ENCODE measurements around the gene UEVLD. TPM values are rescaled to one million over a fixed set of nuclear protein-coding genes. Genes with fewer than 3 reads are reported as not detected.

Gene UEVLD
- total and polyA plus RNA-seq, 9 of the 15 experiments (the other 6 are each of a cell fraction or from before 2014, with no cell fraction given) = 4.7 to 12.6 (median 7.4) TPM

DNA sequence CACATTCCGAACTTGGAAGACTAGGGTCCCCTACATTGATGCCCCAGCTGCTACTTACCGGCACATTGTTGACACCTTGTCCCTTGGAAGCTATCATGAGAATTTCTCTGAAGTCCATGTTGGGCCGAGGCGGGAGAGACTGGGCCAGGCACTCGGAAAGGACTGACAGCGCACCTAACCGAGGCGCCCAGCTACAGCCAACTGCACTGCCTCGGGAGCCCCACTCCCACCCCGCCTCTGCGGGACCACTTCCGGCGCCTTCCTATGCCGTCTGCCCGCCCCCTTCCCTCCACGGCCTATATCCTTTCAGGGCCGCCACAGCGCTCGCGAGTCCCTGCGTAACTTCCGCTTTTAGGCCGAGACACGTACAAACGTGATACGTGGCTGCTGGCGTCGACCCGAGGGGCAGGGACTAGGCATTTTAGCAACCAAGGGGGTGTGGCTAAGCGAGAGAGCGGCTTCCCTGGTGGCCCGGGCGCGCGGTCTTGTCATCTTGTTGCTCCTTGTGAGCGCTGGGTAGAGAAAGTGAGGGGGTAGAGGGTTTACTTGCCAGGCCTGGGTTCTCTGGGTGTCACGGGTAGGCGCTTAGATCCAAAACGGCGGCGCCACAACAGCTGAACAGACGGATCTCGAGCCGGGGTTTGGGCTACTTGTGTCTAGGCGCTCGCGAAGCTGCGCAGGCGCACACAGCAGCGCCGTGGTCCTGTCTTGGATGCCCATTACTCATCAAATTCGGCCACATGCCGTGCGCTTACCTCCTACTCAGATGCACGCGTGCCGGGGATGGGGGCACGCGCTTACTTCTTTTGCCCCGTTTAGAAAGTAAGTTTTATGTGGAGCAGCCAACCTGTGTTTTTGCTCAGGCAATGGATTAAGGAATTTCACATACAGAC is 45.9 kb upstream of the UEVLD start, which contains the start of gene SPTY2D1 (continued):
- TF ChIP-seq, protein P1, sequence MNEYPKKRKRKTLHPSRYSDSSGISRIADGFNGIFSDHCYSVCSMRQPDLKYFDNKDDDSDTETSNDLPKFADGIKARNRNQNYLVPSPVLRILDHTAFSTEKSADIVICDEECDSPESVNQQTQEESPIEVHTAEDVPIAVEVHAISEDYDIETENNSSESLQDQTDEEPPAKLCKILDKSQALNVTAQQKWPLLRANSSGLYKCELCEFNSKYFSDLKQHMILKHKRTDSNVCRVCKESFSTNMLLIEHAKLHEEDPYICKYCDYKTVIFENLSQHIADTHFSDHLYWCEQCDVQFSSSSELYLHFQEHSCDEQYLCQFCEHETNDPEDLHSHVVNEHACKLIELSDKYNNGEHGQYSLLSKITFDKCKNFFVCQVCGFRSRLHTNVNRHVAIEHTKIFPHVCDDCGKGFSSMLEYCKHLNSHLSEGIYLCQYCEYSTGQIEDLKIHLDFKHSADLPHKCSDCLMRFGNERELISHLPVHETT (CRISPR knock-in tag; conservative IDR thresholded peaks at IDR 0.05 in 1 of 2, IDR thresholded peaks at IDR 0.05 in 1 of 2) = peak in 1 of 2 experiments; percentile 60; a peak in 1 of 4 replicates
- TF ChIP-seq ZBTB9 (CRISPR knock-in tag; IDR thresholded peaks at IDR 0.05) = peak; percentile 56; the same call in 1 of the 2 replicates
- no peak for TF ChIP-seq ZNF133 (CRISPR knock-in tag; IDR thresholded peaks at IDR 0.05)
- TF ChIP-seq ZNF766 (CRISPR knock-in tag; conservative IDR thresholded peaks at IDR 0.05) = no peak
- TF ChIP-seq MBD2 (IDR thresholded peaks at IDR 0.05; ENCODE audit: borderline replicate concordance, low read depth) = peak; percentile 77; the same call in 1 of the 2 replicates
- no peak for TF ChIP-seq ZNF311 (CRISPR knock-in tag; IDR thresholded peaks at IDR 0.05)
- TF ChIP-seq TRIM24 (IDR thresholded peaks at IDR 0.05) = peak in 1 of 2 experiments; percentile 7; a peak in 1 of 4 replicates
- peak; percentile 95 to 96 for TF ChIP-seq NRF1 (conservative IDR thresholded peaks at IDR 0.05 in 1 of 2, IDR thresholded peaks at IDR 0.05 in 1 of 2)
- TF ChIP-seq NR4A1 (CRISPR knock-in tag; IDR thresholded peaks at IDR 0.05) = no peak
- 0 out of 2 replicates have a peak, but pooled peaks have one; percentile 49 for TF ChIP-seq NR4A1 (tag; IDR thresholded peaks at IDR 0.05)
- peak; percentile 95 for TF ChIP-seq MYC (IDR thresholded peaks at IDR 0.05; ENCODE audit: low read depth, low read length)
- TF ChIP-seq MYC (CRISPR knock-in tag; IDR thresholded peaks at IDR 0.05; ENCODE audit: borderline replicate concordance, low read depth) = peak; percentile 35; the same call in 1 of the 2 replicates
- TF ChIP-seq MBD1 (CRISPR knock-in tag; IDR thresholded peaks at IDR 0.05) = no peak
- no peak for TF ChIP-seq HDGF (IDR thresholded peaks at IDR 0.05)
- no peak for TF ChIP-seq ZFP1 (CRISPR knock-in tag; IDR thresholded peaks at IDR 0.05)
- 0 out of 2 replicates have a peak, but pooled peaks have one; percentile 54 for TF ChIP-seq TARDBP (IDR thresholded peaks at IDR 0.05)
- TF ChIP-seq, protein P2, sequence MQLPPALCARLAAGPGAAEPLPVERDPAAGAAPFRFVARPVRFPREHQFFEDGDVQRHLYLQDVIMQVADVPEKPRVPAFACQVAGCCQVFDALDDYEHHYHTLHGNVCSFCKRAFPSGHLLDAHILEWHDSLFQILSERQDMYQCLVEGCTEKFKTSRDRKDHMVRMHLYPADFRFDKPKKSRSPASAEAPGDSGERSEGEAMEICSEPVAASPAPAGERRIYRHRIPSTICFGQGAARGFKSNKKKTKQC (CRISPR knock-in tag; IDR thresholded peaks at IDR 0.05) = peak; percentile 93; the same call in 1 of the 2 replicates
- peak; percentile 97 for TF ChIP-seq BHLHE40 (IDR thresholded peaks at IDR 0.05; ENCODE audit: low read length)
- no peak for TF ChIP-seq SLC30A9 (CRISPR knock-in tag; IDR thresholded peaks at IDR 0.05)
- TF ChIP-seq TEAD4 (IDR thresholded peaks at IDR 0.05; ENCODE audit: low read length) = peak; percentile 38
- TF ChIP-seq TEAD4 (CRISPR knock-in tag; IDR thresholded peaks at IDR 0.05; ENCODE audit: borderline replicate concordance) = peak; percentile 73; the same call in 1 of the 2 replicates
- no peak for TF ChIP-seq SMAD3 (CRISPR knock-in tag; conservative IDR thresholded peaks at IDR 0.05)
- peak; percentile 96 for TF ChIP-seq C11orf30 (IDR thresholded peaks at IDR 0.05; ENCODE audit: low read depth)
- TF ChIP-seq SMC3 (conservative IDR thresholded peaks at IDR 0.05; ENCODE audit: insufficient read depth, low read depth, low read length) = no peak
- no peak for TF ChIP-seq CHD1 (IDR thresholded peaks at IDR 0.05; ENCODE audit: low read length)
